Epidermal melanocyte (primary cell): ENCODE measurements around the gene CACFD1.

Experiments used
- DNase-seq: peaks from one replicate; pipeline ENCODE4 v3.0.0; 2011; ENCODE audit warnings: low spot score; ENCODE audit not compliant: insufficient read length

CACFD1 gene

GRCh38 chr9:133478851-133479711 is 19.3 kb downstream of the CACFD1 start, which contains the start of gene SLC2A6:
Gene SLC2A6, minus strand, starts transcription at chr9:133479099. Its CDS starts 40 bp downstream, at chr9:133479059.
- peak; percentile 96 for DNase-seq

- no peak for DNase-seq
These were observed 23.8 kb downstream of the CACFD1 start for GRCh38 chr9:133483611-133484010.

DNA sequence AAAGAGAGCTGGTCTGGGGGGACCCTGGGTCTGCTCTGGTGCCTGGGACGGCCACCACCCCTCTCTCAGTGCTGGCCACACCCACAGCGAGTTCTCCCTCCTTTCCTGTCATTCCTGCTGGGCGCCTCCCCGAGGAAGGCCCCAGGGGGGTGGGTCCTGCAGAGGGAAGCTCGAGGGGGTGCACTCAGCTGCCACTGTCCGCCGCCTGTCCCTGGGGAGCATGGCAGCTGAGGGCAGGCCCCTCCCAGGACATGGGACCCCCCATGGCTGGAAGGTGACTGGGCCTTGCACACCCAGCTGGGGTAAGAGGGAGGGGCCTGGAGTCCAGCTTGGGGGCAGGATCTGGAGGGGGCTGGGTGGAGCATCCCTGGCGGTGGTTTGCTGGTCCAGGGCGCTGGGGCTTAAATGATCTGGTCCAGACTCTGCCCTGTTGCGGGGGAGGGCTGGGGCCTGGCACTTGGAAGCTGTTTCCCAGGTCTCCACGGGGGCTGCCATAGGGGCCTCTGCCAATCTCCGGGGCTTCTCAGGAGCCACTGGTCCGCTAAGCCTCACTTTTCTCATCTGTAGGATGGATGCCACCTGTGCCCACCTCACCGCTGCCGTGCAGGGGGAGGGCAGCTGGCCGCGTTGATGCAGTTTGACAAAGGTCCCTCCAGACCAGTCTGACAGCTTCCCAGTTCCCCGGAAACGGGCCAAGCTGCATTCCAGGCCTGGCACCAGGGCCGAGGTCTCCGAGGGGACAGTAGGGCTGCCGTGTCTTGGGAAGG is 25.1 kb downstream of the CACFD1 start:
- DNase-seq, result no peak

DNA sequence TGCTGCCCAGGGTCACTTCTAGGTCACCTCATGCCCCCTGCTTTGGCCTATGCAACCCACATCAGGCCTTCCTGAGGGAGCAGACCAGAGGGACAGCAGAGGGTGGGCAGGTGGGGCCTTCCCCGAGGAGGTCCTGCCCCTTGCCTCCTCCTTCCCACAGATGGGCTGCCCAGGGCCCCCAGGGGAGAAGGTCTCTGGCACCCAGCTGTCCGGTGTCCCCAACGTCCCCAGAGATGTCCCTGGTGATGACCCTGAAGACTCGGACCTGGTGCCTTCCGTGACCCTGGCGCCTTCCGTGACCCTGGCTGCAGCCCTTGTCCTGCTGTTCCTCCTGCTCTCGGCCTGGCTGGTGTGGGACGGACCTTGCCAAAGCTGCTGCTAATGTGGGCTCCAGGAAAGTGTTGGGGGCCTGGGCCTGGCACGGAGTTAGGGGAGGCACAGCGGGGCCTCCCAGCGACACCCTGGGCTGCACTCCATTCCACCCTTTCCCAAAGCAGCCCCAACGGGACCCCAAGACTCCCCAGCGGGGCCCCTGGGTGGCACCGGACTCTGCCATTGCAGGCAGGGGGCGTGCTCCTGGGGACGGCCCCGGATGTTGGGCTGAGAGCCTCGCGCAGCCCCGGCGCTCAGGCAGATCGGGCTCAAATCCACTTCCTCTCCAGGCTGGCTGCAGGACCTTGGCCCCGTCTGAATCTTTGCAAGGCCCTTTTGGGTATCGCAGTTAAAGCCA is 25.9 kb downstream of the CACFD1 start:
- no peak for DNase-seq

GRCh38 chr9:133487331-133487725 is 27.6 kb downstream of the CACFD1 start:
- DNase-seq, result no peak

GRCh38 chr9:133488686-133489252 is 29.0 kb downstream of the CACFD1 start:
- DNase-seq, result no peak

DNA sequence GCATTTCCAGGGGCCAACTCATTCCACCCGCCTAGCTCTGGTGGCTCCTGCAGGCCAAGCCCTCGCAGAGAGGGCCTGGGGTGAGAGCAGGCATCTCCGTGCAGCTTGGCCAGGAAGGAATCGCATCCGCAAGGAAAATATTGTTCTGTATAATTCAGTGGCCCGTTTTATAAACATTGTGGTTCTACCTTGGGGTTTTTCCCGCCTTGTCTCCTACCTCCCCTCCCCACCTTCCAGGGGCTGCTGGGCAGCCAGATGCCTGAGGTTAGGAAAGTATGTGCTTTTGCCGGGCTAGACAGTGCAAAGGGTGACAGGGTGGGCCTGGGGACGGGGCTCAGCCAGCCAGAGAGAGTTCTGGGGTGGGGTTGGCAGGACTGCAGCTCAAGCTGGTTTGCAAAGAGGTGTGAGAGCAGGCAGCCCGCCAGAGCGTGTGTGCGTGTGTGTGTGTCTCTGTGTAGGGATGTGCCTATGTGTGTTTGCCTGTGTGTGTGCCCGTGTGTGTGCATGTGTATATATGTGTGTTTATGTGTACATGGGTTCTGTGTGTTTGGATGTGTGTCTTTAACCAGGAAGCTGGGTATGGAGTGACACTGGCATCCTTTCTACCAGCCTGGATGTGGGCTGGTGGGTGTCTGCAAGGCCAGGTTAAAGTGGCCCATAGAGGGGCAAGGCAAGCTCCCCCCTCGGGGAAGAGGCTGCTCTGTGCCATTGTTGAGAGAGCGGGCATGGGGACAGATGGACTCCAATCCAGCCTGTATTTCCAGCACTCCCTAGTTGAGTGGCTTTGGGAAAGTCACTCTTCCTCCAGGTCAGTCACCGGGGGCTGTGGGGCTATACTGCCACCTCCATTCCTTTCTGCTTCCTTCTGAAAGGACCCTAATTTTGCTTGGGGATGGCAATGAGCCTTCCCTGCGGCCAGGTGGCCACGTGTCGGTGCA is 29.7 kb downstream of the CACFD1 start:
- no peak for DNase-seq

DNA sequence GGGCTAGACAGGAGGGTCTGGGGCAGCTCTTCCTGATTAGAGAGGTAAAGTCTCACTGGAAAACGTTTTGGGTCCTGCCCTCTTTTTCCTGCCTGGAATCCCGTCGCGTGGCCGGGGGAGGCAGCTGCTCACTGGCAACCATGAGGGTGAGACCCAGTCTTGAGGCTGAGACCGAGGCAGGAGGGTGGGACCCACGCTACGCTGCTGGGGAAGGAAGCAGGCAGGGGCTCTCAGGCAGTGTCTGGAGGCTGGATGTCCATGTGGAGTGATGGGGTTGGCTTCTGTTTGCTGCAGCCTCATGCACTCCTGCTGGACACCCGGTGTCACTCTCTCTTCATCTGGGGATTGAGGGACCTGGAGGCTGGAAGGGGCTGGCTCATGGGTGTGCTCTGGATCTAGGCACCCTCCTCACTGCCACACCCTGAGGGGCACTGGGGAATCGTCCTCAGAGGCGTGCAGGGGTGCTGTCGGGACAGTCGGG is 30.5 kb downstream of the CACFD1 start:
- DNase-seq, result no peak

DNA sequence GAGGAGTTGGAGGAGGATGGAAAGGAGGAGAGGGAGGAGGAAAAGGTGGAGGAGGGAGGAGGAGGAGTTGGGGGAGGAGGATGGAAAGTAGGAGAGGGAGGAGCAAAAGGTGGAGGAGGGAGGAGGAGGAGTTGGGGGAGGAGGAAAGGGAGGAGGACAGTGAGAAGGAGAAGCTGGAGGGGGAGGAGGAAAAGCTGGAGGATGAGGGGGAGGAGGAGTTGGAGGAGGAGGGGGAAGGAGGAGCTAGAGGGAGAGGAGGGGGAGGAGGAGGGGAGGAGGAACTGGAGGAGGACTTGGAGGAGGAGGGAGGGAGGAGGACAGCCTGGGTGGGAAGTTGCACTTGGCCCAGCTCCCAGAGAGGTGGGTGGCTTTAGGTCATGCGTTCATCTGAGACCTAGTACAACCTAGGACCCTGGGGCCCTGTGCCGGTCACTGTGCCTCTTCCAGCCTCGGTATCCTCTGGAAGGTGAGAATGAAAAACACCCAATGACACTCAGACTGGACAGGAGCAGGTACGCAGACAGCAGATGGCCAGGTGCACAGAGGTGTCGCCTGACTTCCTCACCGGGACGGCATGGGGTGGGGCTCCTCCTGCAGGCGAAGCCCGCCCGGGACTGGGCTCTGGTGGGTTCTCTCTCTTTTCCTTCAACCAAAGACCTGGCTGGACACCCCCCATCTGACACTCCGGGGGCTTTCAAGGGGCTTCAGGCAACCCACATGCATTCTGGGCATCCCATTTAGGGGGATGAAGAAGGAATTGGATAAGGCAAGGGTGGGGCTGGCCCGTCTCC is 31.3 kb downstream of the CACFD1 start:
- no peak for DNase-seq

- no peak for DNase-seq
These were observed 31.8 kb downstream of the CACFD1 start for GRCh38 chr9:133491656-133491925.

DNA sequence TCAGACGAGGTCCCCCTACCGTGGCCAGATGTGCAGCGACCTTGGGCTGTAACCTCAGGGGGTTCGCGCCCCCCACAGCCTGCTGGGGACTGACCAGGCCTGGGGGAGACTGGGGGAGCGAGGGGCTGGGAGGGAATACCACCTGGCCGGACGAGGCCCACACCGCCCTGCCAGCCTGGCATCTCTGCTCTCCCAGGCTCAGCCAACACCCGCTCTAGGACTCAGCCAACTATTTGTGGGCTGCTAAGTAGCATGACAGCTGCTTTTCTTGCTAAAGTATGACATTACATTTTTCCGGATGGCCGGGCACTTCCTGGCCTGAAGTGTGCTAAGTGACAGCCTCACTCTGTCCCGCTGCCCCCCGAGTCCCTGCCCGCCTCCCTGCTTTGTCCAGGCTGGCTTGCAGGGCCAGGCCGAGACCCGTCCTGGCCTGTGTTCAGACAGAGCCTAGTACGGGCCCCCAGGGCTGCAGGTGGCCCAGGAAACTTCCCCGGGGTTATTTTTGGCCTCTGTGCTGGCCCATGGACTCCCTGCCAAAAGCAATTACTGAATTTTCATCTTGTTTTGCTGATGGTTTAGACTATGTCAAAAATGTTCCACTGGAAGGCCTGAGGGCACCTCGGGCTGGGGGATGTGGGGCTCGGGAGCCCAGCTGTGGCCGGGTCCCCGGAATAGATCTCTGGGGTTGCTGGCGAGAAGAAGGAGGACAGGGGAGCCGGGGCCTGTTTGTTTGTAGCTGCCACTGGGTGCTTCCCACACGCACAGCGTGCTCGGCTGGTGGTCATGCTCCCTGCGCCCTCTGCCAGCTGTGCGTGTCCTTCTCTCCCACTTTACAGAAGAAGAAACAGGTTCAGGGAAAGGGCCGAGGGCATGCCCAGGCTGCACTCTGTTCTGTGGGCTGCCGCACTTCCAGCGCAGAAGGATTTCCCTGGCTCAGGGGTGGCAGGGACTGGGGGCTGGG is 32.6 kb downstream of the CACFD1 start:
- no peak for DNase-seq

- no peak for DNase-seq
These were observed 33.6 kb downstream of the CACFD1 start for GRCh38 chr9:133493428-133493827.

GRCh38 chr9:133493845-133494540 is 34.2 kb downstream of the CACFD1 start:
- no peak for DNase-seq

DNA sequence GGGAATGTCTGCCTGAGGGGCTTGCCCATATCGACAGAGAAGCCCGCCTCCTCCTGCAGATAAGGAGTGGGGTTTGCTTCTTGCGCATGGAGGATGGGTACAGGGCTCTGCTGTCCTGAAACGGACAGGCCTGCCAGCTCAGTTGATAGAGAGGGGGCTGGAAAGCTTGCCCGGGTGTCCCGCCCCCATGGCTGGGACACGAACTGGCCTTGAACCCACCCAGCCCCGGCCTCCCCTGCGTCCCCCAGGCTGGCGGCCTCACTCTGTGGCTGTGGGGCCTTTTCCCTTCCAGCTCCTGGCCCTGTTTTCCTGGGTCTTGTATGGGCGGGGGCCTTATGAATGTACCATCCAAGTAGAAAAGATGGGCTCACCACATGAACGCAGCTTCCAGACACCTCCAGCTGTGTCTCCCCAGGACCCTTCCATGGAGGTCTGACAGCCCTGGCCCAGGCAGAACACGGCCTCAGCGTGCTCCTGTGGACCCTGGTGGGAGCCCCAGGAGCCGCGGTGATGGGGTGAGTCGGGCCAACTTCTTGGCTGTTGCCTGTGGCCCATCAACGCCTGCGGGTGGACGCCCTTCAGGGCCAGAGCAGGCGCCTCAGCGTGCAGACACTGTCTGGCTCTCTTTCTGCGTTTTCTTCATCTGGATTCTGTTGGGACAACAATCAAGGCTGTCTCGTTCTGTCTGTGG is 35.0 kb downstream of the CACFD1 start:
- no peak for DNase-seq

DNA sequence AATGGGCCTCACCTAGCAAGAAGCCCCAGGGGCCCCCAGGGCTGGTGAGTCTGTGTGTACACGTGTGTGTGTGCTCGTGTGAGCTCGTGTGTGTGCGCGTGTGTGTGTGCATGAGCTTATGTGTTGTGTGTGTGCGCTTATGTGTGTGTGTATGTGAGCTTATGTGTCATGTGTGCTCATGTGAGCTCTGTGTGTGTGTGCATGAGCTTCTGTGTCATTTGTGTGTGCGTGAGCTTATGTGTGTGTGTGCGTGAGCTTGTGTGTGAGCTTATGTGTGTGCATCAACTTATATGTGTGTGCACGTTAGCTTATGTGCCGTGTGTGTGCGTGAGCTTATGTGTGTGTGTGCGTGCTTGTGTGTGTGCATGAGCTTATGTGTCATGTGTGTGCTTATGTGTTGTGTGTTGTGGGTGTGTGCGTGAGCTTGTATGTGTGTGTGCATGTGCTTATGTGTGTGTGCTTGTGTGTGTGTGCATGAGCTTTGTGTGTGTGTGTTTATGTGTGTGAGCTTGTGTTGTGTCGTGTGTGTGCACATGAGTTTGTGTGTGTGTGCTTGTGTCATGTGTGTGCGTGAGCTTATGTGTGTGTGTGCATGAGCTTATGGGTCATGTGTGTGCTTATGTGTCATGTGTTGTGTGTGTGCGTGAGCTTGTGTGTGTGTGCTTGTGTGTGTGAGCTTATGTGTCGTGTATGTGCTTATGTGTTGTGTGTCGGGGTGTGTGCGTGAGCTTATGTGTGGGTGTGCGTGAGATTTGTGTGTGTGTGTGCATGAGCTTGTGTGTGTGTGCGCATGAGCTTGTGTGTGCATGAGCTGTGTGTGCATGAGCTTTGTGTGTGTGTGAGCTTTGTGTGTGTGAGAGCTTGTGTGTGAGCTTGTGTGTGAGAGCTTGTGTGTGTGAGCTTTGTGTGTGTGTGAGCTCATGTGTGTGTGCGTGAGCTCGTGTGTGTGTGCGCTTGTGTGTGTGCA is 35.8 kb downstream of the CACFD1 start:
- DNase-seq, result no peak
